ENCODE data around the gene EIF1.

Gene EIF1

DNA sequence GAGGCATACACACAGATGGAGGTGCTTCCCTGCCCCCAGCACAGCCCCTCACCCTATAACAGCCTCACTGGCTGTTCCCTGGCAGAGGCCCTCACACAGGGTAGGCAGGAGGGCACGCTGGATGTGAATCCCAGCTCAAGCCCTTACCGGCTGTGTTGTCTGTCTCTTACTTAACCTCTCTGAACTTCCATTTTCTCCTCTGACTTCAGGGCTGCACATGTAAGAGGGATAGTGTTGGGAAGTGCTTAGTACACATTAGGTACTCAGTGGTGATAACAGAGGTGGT, 24.6 kb upstream of the EIF1 start:
- no peak for TF ChIP-seq CTCF (IDR thresholded peaks at IDR 0.05; ENCODE audit: insufficient read depth, low read depth, low read length, missing control alignments)
- no peak overlapping the region for H3K4me3 ChIP-seq (ENCODE audit: low read depth, low read length)
- DNase-seq (ENCODE audit: low read depth): no peak

DNA sequence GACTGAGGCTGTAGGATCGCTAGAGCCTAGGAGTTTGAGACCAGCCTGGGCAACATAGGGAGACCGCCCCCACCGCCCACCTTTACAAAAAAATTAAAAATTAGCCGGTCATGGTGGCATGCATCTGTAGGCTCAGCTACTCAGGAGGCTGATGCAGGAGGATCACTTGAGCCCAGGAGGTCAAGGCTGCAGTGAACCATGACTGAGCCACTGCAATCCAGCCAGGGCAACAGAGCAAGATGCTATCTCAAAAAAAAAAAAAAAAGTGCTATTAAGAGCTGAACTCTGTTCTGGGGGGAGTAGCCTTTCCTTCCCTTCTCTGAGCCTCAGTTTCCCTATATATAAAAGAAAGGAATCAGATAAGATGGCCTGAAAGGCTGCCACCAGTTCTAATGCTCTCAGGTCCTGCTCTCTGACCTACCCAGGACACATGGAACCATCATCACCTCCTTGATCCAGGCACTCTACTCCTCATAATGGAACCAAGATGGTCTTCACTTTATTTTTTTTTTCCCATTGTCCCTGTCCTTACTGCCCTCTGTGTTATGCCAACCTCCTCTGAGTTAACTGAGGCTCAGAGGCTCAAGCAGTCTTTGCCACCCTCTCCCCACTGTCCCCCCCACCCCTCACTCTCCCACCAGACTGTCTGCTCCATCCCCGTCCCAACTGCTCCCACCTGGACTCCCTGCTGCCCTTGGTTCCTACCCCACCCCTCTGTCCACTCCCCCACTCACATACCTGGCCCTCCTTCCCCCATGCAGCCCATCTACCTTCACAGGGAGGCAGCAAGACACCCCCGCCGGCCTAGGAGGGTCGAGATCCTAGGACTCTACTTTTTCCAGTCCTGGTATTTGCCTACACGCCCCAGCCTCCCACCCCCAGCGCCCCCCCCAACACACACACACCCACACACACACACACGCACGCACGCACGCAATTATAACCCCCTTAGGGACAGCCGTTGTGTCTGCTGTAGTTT, 23.8 kb upstream of the EIF1 start:
- H3K4me3 ChIP-seq (ENCODE audit: low read depth, low read length): peak overlapping the region; percentile 55; the same call in 1 of the 2 replicates
- no peak for DNase-seq (ENCODE audit: low read depth)

GRCh38 chr17:41665566-41666236, 23.0 kb upstream of the EIF1 start:
- peak; percentile 93 for DNase-seq (ENCODE audit: low read depth)
- peak; percentile 97 for TF ChIP-seq CTCF (IDR thresholded peaks at IDR 0.05; ENCODE audit: insufficient read depth, low read depth, low read length, missing control alignments)
- peak overlapping the region; percentile 55 for H3K4me3 ChIP-seq (ENCODE audit: low read depth, low read length)

More for the DNA sequence above, 23.8 kb upstream of the EIF1 start:
- TF ChIP-seq CTCF (IDR thresholded peaks at IDR 0.05; ENCODE audit: insufficient read depth, low read depth, low read length, missing control alignments): no peak

DNA sequence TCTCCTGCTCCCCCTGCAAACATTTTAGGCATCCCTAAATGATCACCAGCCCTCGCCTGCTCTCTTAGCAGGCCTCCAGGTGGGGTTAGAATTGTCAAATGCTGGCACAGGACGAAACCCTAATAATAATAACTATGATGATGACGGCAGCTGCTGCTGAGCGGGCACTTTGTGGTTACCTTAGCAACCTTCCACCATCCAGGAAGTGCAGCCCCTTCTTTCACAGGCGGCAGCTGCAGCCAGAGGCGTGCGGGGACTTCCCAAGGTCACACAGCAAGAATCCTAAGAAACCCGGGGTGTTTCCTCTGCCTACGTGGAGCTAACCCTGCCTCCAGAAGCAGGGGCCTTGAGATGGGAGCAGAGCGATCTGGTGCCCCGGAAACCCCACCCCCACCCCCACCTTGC, 22.4 kb upstream of the EIF1 start:
- H3K4me3 ChIP-seq (ENCODE audit: low read depth, low read length): peak overlapping the region; percentile 55
- no peak for TF ChIP-seq CTCF (IDR thresholded peaks at IDR 0.05; ENCODE audit: insufficient read depth, low read depth, low read length, missing control alignments)
- DNase-seq (ENCODE audit: low read depth): peak; percentile 91

- TF ChIP-seq CTCF (IDR thresholded peaks at IDR 0.05; ENCODE audit: insufficient read depth, low read depth, low read length, missing control alignments): peak; percentile 91
- peak; percentile 92 for DNase-seq (ENCODE audit: low read depth)
- H3K4me3 ChIP-seq (ENCODE audit: low read depth, low read length): peak overlapping the region; percentile 55
These were observed 21.9 kb upstream of the EIF1 start for GRCh38 chr17:41666708-41667279.

DNA sequence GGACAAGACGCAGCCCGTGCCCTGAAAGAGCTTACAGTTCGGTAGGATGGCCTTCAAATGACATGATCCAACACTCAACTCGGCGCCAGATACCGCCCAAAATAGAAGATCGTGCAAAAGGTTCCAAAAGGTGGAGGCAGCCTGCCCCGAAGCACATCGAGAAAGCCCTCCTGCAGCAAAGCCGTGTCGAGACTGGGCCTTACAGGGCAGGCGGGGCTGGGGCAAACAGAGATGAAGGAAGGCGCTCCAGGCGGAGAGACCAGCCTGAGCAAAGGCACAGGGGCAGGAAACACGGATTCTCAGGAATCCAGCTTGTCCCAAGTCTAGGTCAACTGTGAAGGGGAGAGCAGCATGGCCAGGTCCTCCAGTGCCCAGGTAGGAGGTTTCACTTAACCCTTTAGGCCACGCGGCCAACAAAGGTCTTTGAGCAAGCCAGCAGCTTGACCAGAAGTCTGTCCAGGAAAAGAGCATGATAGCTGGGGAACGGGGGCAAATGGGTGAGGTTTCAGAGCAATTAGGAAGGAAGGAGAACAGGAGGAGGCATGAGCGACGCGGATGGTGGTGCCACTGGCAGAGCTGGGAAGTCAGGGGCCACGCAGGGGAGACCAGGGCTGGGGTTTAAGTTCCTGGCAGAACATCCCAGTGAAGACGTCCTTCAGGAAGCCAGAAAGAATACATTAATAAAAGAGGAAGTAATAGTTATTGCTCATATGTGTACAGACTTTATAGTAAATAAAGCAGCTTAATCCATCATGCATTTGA, 21.2 kb upstream of the EIF1 start:
- TF ChIP-seq CTCF (IDR thresholded peaks at IDR 0.05; ENCODE audit: insufficient read depth, low read depth, low read length, missing control alignments): no peak
- H3K4me3 ChIP-seq (ENCODE audit: low read depth, low read length): peak overlapping the region; percentile 55
- DNase-seq (ENCODE audit: low read depth): no peak
